ENCODE measurements around the gene RNF17.

GRCh38 chr13:24727731-24728601 is 36.0 kb upstream of the RNF17 start:
- TF ChIP-seq CTCF (IDR thresholded peaks at IDR 0.05 in 4 of 5, conservative IDR thresholded peaks at IDR 0.05 in 1 of 5) (peak; percentile 22 to 60 (median 46)), POLR2A (IDR thresholded peaks at IDR 0.05) (no peak)

Measured in gastrocnemius medialis (tissue), 4 donors.